GM12865 (cell line): ENCODE measurements around the gene NBAS.
A peak's percentile ranks its signal among the peaks of the same experiment; 100 is the strongest.

Experiments
- DNase-seq: peaks from one replicate; pipeline ENCODE4 v3.0.0; 2010; ENCODE audit warnings: low read depth
- H3K4me3 ChIP-seq: 2 replicates; pipeline ENCODE4 v1.5.1; 2011; ENCODE audit warnings: mild to moderate bottlenecking, low read depth, low read length, control low read depth
- CTCF ChIP-seq: IDR thresholded peaks from 2 replicates; pipeline ENCODE4 v1.5.1; 2011; ENCODE audit warnings: low read length, control low read depth, low read depth, inconsistent platforms; ENCODE audit not compliant: insufficient read depth; ENCODE audit errors: missing control alignments

NBAS gene

GRCh38 chr2:15142069-15142689 is 419.0 kb downstream of the NBAS start:
- no peak for TF ChIP-seq CTCF
- H3K4me3 ChIP-seq, result no peak overlapping the region
- peak; percentile 96 for DNase-seq

DNA sequence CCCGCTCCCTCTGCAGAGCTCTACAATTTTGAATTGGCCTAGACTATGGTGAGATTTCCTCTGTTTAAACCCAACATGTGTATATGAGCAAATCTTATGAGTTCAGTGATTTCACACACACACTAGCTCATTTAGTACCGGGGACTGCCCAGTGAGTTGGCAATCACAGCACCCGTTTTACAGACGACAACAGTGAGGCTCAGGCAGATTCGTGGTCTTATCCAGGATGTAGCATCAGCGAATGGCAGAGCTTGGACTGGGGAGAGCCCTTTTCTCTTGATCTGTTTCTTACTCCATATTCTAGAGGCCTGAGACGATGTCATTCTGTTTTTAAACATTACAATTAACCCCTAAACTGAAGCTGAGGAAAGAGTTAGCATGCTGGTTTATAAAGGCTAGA is 419.9 kb downstream of the NBAS start:
- no peak overlapping the region for H3K4me3 ChIP-seq
- no peak for DNase-seq
- TF ChIP-seq CTCF, result no peak

DNA sequence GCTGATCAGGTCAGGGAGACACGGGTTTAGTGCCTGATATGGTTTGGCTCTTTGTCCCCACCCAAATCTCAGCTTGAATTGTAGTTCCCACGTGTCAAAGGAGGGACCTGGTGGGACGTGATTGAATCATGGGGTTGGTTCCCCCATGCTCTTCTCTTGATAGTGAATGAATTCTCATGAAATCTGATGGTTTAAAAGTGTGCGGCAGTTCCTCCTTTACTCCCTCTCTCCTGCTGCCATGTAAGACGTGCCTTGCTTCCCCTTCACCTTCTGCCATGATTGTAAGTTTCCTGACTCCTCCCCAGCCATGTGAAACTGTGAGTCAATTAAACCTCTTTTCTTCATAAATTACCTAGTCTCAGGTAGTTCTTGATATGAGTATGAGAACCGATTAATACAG is 424.5 kb downstream of the NBAS start:
- H3K4me3 ChIP-seq, result no peak overlapping the region
- no peak for DNase-seq
- no peak for TF ChIP-seq CTCF

GRCh38 chr2:15134957-15135356 is 426.2 kb downstream of the NBAS start:
- DNase-seq, result no peak
- no peak overlapping the region for H3K4me3 ChIP-seq
- no peak for TF ChIP-seq CTCF

GRCh38 chr2:15133461-15133860 is 427.7 kb downstream of the NBAS start:
- H3K4me3 ChIP-seq, result no peak overlapping the region
- no peak for DNase-seq
- TF ChIP-seq CTCF, result no peak

DNA sequence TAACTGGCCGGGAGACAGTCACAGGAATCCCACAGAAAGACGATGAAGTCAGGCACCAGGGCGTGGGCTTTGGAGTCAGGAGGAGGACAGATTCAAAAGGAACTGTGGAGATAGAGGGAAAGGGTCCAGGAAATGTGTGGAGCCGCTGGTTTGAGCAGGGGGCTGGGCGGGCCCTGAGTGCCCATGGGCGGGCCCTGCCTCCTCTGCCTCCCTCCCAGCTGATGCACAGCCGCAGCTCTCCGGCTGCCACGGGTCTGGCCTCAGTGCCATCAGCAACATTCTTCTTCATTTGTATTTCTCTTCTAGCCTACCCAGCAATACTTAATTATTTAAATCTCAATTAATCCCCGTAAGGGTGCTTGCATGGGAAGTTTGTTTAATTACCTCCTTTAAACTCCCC is 432.3 kb downstream of the NBAS start:
- no peak for DNase-seq
- TF ChIP-seq CTCF, result no peak
- H3K4me3 ChIP-seq, result no peak overlapping the region

- DNase-seq, result no peak
Measured at GRCh38 chr2:15127876-15128275, 433.3 kb downstream of the NBAS start.

More at GRCh38 chr2:15127876-15128275, 433.3 kb downstream of the NBAS start:
- no peak for TF ChIP-seq CTCF
- H3K4me3 ChIP-seq, result no peak overlapping the region
